GM20000 (cell line): ENCODE measurements around the gene PGAP2.
"Not testable (repeated sequence)": the region's sequence is repeated elsewhere in the genome, so short reads cannot be mapped to it uniquely, and the experiment has no call there.

Experiments used
- DNase-seq: peaks from one replicate; pipeline ENCODE4 v3.0.0; 2012; ENCODE audit warnings: low spot score
- TF ChIP-seq, protein P1 (sequence below): IDR thresholded peaks from 2 replicates; pipeline ENCODE4 v1.5.1; 2012; ENCODE audit warnings: mild to moderate bottlenecking, control low read depth; ENCODE audit errors: extremely low read depth, missing control alignments

Gene PGAP2

DNA sequence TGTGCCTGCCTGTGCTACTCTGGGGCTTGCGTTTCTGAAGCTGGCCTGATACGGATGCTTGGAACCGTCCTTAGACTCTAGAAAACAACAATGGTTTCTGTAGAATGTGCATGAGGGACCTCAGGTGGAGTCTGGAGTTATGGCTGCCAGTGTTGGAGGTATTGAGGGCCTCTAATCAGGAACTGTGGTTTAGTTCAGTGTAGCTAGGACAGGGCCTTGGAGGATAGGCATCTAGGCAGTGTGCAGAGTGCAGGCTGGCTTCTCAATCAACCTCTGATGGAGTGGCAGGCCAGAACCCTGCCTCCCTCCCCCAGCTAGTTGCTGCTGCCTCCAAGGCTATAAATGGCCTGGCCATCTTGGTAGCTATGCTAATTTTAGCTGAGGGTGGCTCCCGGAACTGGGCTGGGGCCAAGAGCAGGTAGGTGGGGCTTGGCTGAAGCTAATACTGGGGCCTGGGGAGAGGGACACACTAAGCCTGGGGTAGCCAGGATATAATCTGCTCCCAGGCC lies 51.1 kb downstream of the PGAP2 start:
- TF ChIP-seq, protein P1, sequence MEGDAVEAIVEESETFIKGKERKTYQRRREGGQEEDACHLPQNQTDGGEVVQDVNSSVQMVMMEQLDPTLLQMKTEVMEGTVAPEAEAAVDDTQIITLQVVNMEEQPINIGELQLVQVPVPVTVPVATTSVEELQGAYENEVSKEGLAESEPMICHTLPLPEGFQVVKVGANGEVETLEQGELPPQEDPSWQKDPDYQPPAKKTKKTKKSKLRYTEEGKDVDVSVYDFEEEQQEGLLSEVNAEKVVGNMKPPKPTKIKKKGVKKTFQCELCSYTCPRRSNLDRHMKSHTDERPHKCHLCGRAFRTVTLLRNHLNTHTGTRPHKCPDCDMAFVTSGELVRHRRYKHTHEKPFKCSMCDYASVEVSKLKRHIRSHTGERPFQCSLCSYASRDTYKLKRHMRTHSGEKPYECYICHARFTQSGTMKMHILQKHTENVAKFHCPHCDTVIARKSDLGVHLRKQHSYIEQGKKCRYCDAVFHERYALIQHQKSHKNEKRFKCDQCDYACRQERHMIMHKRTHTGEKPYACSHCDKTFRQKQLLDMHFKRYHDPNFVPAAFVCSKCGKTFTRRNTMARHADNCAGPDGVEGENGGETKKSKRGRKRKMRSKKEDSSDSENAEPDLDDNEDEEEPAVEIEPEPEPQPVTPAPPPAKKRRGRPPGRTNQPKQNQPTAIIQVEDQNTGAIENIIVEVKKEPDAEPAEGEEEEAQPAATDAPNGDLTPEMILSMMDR: no peak
- peak; percentile 73 for DNase-seq

DNA sequence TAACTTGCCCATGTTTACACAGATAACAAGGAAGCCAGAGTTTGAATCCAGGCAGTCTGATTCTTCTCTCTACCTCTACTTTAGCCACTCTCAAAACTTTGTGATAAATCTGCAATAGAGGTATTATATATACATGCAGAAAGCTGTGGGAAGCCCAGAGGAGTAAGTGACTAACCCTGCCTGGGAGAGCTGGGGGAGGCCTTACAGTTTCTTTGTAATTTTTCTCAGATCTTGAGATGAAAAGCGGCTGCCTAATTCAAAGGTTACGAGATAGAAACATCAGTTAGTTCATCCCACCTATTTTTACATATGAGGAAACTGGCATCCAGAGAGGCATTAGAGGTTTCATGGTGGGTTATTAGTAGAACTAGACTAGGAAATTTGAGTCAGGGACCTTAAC lies 52.0 kb downstream of the PGAP2 start:
- TF ChIP-seq, protein P1: no peak
- no peak for DNase-seq

GRCh38 chr11:3860898-3861393 lies 52.6 kb downstream of the PGAP2 start:
- DNase-seq: not testable (repeated sequence)

DNA sequence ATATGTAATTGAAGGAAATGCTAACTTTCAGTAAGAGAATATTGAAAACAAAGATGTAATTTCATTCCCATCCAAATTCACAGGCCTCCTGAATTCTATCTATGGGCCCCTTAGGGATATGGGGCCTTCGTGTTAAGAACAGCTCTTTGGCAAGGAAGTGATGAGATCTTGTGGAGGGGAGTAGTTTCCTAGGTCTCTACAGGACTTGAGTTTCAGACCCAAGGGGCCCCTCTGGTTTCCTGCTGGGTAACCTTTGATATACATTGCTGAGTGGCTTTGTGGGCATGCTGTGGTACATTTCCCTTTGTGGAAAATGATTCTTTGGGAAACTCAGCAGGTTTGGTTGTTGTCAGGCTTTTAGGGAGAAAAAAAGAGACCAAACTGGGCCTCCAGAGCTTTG lies 53.3 kb downstream of the PGAP2 start:
- DNase-seq: no peak
- TF ChIP-seq, protein P1: no peak

- no peak for DNase-seq
- TF ChIP-seq, protein P1: no peak
Observed at GRCh38 chr11:3865388-3866193, 57.2 kb downstream of the PGAP2 start.

DNA sequence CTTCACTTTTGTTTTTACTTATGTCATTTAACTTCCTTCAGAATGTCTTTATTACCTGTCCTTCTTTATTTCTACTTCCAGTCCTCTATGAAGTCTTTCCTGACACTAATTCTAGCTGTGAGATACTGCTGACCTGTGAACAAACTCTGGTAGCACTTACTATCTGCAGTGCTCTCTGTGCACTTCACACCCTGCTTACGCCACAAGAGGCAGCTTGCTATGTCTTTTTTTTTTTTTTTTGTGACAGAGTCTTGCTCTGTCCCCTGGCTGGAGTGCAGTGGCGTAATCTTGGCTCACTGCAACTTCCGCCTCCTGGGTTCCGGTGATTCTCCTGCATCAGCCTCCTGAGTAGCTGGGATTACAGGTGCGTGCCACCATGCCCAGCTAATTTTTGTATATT lies 57.8 kb downstream of the PGAP2 start:
- DNase-seq: no peak
- TF ChIP-seq, protein P1: no peak

DNA sequence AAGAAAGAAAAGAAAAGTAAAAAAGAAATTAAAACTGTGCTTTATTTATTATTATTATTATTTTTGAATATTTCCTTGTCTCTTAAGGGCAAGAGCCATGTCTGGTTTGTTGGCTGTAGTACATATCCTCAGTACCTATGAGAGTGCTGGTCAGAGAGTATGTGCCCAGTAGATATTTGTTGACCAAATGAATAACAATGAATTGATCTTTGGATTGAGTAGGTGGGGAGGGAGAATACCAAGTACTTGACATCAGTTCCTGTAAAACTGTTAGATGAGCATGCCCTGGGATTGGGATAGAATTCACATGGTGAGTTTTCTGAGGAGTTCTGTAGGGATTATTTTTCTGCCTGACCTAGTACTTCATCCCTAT lies 58.5 kb downstream of the PGAP2 start:
- no peak for DNase-seq
- TF ChIP-seq, protein P1: no peak
